Amygdala (tissue), 56 donors: ENCODE measurements around the gene COL26A1.

ENCODE experiments used
- DNase-seq, 56 donors: peaks; one replicate each; lab custom pipeline; 2025; lab: John Stamatoyannopoulos, UW

COL26A1 gene

GRCh38 chr7:101368422-101369165 lies 5.9 kb downstream of the COL26A1 start:
- no peak for DNase-seq

- DNase-seq = no peak
Measured at GRCh38 chr7:101370836-101371235, 8.2 kb downstream of the COL26A1 start.

DNA sequence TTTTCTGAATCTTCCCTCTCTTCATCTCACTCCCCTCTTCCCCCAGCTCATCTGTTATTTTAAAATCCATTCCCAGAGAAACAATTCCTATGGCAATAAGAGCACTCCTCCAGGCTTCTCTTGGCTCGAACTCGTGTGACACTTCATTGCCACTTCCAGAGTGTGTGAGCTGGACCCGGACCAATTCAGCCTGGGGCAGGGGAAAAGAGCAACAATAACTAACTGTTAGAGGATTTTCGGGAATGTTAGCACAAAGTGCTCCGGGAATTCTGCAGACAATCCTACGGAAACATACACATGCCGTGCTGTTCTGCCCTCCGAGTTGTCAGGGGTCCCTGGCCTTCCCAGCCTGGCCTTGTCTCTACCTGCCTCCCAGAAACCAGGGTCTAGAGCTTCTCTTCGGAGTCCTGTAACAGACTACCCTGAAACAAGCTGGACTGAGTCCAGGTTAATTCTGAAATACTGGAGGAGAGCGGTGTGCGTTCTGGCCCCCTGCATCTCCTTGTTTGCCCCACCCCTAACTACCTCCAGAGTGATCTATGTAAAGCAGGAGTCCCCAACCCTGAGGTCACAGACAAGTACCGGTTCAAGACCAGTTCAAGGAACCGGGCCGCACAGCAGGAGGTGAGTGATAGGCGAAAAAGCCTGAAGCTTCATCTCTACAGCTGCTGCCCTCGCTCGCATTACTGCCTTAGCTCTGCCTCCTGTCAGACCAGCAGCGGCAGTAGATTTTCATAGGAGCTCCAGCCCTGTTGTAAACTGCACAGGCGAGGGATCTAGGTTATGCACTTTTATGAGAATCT lies 11.3 kb downstream of the COL26A1 start:
- DNase-seq = peak in 1 of 56 donors; percentile 7

DNA sequence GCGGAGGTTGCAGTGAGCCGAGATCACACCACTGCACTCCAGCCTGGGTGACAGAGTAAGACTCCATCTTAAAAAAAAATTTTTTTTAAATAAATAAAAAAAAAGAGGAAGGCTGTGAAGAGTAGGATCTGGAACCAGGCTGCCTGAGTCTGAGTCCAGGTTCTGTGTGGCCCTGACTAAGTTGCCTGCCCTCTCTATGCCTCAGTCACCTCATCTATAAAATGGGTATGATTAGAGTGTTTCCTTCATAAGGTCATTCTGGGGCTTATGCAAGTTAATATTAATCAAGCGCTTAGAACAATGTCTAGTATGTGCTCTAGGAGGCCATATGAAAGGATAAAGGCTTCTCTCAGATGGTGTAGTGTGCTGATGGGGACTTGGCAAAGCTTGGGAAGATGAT lies 12.3 kb downstream of the COL26A1 start:
- no peak for DNase-seq

DNA sequence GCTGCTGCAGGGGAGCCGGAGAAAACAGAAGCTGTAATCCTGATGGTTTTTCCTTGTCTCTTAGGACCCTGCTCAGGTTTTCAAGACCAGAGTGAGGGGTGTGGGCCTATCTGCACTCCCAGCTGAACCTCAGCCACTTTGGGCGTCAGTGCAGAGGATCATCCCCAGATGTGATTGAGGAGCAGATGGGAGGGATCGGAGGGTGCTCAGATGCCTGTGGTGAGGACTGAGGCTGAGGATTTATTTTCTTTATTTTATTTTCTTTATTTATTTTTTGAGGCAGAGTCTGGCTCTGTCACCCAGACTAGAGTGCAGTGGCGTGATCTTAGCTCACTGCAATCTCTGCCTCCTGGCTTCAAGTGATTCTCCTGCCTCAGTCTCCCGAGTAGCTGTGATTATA lies 13.9 kb downstream of the COL26A1 start:
- DNase-seq = no peak

DNA sequence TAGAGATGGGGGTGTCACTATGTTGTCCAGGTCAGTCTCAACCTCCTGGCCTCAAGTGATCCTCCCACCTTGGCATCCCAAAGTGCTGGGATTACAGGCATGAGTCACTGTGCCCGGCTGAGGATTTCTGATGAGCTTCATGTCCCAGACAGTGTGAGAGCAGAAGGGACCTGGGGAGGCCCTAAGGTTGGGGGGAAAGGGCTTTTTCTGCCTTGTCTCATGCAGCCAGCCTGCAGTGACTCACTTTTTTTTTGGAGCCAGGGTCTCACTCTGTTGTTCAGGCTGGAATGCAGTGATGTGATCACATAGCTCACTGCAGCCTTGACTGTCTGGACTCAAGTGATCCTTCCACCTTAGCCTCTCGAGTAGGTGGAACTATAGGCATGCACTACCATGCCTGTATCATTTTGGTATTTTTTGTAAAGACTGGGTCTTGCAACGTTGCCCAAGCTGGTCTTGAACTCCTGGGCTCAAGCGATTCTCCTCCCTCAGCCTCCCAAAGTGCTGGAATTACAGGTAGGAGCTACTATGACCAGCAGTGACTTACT lies 14.6 kb downstream of the COL26A1 start:
- DNase-seq = no peak

- DNase-seq = no peak
Measured at GRCh38 chr7:101378751-101379174, 16.1 kb downstream of the COL26A1 start.

DNA sequence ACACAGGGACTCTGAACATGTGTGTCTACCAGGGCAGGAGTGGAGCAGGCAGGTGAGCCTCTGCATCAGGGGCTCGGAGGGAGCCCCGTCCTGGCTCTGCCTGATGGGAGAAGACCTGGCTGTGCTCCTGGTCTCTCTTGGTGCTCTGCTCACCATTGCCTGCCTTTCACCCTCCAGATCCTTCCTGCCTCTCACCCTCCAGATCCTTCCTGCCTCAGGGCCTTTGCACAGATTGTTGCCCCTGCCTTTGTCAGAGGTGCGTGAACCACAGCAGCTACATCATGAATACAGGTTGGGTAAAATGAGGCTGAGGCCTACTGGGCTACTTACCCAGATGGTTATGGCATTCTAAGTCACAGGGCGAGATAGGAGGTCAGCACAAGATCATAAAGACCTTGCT lies 16.6 kb downstream of the COL26A1 start:
- DNase-seq = no peak

DNA sequence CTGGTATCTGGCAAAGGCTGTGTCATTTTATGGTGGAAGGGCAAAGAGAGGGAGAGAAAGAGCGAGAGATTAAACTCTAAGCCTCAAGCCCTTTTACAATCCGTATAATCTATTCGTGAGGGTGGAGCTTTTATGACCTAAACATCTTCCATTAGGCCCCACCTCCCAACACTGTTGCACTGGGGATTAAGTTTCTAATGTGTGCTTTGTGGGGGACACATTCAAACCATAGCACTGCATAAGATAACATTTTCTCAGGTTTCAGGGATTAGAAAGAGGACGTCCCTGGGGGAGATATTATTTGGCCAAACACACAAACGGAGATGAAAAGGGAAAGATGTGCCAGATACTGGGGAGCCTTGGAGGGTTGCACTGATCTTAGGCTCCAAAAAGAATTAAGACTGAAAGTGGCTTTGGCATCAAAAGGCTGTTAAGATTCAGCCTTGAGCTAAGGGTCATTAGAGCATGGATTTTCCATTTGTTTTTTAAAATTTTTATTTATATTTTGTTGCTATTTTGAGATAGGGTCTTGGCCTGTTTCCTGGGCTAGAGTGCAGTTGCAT lies 19.0 kb downstream of the COL26A1 start:
- no peak for DNase-seq

GRCh38 chr7:101382937-101383336 lies 20.3 kb downstream of the COL26A1 start:
- DNase-seq = no peak

DNA sequence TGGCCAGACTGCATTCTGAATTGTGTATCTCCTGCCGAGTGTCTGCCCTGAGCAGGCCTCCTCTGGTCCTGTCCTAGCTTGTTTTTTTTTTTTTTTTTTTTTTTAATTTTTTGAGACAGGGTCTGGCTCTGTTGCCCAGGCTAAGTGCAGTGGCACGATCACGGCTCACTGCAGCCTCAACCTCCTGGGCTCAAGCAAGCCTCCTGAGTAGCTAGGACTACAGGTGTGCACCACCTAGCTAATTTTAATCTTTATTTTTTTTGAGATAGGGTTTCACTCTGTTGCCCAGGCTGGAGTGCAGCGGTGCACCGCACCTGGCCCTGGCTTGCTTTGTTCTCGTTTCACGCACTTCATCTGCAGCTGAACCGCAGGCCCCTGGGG lies 23.5 kb downstream of the COL26A1 start:
- no peak for DNase-seq

- no peak for DNase-seq
Measured at GRCh38 chr7:101386558-101387231, 24.0 kb downstream of the COL26A1 start.

GRCh38 chr7:101390901-101391301 lies 28.2 kb downstream of the COL26A1 start:
- no peak for DNase-seq

- no peak for DNase-seq
Measured at GRCh38 chr7:101391991-101392390, 29.3 kb downstream of the COL26A1 start.

- no peak for DNase-seq
Measured at GRCh38 chr7:101393865-101394264, 31.2 kb downstream of the COL26A1 start.

- DNase-seq = no peak
Measured at GRCh38 chr7:101395376-101395775, 32.7 kb downstream of the COL26A1 start.

DNA sequence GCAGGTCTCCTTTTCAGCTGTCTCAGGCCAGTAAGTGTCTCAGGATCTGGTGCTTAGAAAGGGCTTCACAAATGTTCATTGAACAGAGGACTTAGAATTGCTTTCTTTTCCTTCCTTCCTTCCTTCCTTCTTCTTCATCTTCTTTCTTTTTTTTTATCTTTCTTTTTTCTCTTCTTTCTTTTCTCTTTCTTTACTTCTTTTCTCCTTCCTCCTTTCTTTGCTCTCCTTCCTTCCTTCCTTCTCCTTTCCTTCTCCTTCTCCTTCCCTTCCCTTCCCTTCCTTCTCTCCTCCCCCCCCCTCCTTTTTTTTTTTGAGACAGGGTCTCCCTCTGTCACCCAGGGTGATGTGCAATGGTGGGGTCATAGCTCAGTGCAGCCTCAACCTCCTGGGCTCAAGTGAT lies 34.6 kb downstream of the COL26A1 start:
- DNase-seq = no peak

DNA sequence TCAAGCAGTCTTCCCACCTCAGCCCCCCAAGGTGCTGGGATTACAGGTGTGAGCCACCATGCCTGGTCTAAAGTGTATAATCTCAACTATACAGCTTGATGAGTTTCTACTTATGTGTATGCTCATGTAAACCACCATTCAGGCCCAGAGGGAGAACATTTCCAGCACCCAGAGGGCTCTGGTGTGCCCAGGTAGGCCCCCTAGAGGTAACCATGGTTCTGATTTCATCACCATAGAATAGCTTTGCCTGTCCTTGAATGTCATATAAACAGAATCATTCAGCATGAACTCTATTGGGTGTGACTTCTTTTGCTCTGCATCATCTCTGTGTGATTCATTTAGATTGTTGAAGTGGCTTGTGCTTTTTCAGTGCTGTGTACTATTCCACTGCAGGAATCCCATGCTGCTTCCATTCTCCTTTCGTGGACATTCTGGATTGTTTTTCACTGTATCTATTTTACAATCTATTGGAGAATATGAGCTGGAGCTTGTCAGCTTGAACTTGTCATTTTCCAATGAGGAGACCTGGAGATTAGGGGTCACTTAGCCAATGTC lies 35.2 kb downstream of the COL26A1 start:
- DNase-seq = no peak

GRCh38 chr7:101398396-101399289 lies 36.0 kb downstream of the COL26A1 start:
- DNase-seq = no peak
